MM.1S (cell line): ENCODE results near the gene KCTD15.

ENCODE experiments used
- DNase-seq: peaks from one replicate; pipeline ENCODE4 v3.0.0-alpha.2; 2015
- H2AFZ ChIP-seq: fragments of 300-600 bp; sonication (generic); 2 replicates; pipeline ENCODE4 v1.6.0; 2016; ENCODE audit warnings: antibody characterized with exemption, low read length
- H3F3A ChIP-seq: fragments of 300-600 bp; sonication (generic); 2 replicates; pipeline ENCODE4 v1.6.1; 2016; ENCODE audit warnings: mild to moderate bottlenecking, antibody characterized with exemption, low read length, moderate library complexity, mixed read lengths; ENCODE audit not compliant: insufficient read depth
- H3K27ac ChIP-seq: fragments of 300-600 bp; sonication (generic); 2 replicates; pipeline ENCODE4 v1.5.1; 2016; ENCODE audit warnings: mild to moderate bottlenecking, low read length
- H3K27me3 ChIP-seq: fragments of 300-600 bp; sonication (generic); replicated peaks from 2 replicates; pipeline ENCODE4 v1.6.0; 2016; ENCODE audit warnings: low read length; ENCODE audit not compliant: insufficient read depth
- H3K36me3 ChIP-seq: fragments of 300-600 bp; sonication (generic); replicated peaks from 2 replicates; pipeline ENCODE4 v1.6.1; 2016; ENCODE audit warnings: mild to moderate bottlenecking, low read length, mixed read lengths; ENCODE audit not compliant: insufficient read depth
- H3K4me1 ChIP-seq: fragments of 300-600 bp; sonication (generic); 2 replicates; pipeline ENCODE4 v1.6.1; 2016; ENCODE audit warnings: low read length, mixed read lengths
- H3K4me2 ChIP-seq: fragments of 300-600 bp; sonication (generic); 2 replicates; pipeline ENCODE4 v1.6.0; 2016; ENCODE audit warnings: low read depth, low read length
- H3K4me3 ChIP-seq: fragments of 300-600 bp; sonication (generic); 2 replicates; pipeline ENCODE4 v1.5.1; 2016; ENCODE audit warnings: low read length, mixed read lengths
- H3K79me2 ChIP-seq: fragments of 300-600 bp; sonication (generic); 2 replicates; pipeline ENCODE4 v1.6.1; 2016; ENCODE audit warnings: mixed run types, low read length, mixed read lengths
- H3K9ac ChIP-seq: fragments of 300-600 bp; sonication (generic); 2 replicates; pipeline ENCODE4 v1.6.1; 2016; ENCODE audit warnings: low read length, mixed read lengths
- H3K9me2 ChIP-seq: fragments of 300-600 bp; sonication (generic); replicated peaks from 2 replicates; pipeline ENCODE4 v1.6.1; 2016; ENCODE audit warnings: mild to moderate bottlenecking, low read length, mixed read lengths; ENCODE audit not compliant: insufficient read depth
- H3K9me3 ChIP-seq: fragments of 300-600 bp; sonication (generic); replicated peaks from 2 replicates; pipeline ENCODE4 v1.6.1; 2016; ENCODE audit warnings: mild to moderate bottlenecking, low read length, mixed read lengths; ENCODE audit not compliant: insufficient read depth
- H4K20me1 ChIP-seq: fragments of 300-600 bp; sonication (generic); 2 replicates; pipeline ENCODE4 v1.6.1; 2016; ENCODE audit warnings: mild to moderate bottlenecking, low read length, moderate library complexity, mixed read lengths; ENCODE audit not compliant: insufficient read depth
- EZH2 ChIP-seq: fragments of 300-600 bp; sonication (generic); optimal IDR thresholded peaks from 2 replicates; pipeline ENCODE3; 2017; ENCODE audit warnings: low read depth, mild to moderate bottlenecking, antibody characterized with exemption, low read length, mixed read lengths
- EZH2phosphoT487 ChIP-seq: fragments of 300-600 bp; sonication (generic); IDR thresholded peaks from 2 replicates; pipeline ENCODE4 v1.6.1; 2018; ENCODE audit warnings: antibody characterized with exemption, low read length
- TF ChIP-seq, protein P1 (sequence below): fragments of 300-600 bp; sonication (generic); IDR thresholded peaks from 2 replicates; pipeline ENCODE4 v1.5.1; 2016; ENCODE audit warnings: antibody characterized with exemption, low read length, mixed read lengths

Gene KCTD15

DNA sequence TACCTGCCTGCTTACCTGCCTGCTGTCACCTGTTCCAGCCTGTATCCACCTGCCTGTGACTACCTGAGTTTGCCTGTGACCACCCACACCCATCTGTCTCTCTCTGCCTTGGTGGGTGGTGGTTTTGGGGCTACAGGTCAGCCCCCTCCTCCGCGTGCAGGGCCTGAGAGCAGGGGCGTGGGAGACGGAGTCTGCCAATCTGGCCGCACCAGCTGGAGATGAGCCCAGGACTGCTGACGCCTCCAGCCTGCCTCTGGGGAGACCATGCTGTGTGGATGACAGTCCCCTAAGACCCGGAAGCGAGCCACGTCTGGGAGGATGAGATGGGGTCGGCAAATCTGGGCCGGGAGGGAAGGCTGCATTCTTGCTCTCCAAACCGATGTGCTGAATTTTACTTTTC lies 15.9 kb upstream of the KCTD15 start:
- Histone ChIP-seq H3K27ac (no peak overlapping the region), H3K4me1 (no peaks in the 10 kb centered on the region), H3K79me2 (no peaks in the 10 kb centered on the region), H3K27me3 (peaks cover 67% of the 10 kb centered on the region), H3K4me2 (no peak overlapping the region), H2AFZ (no peak overlapping the region), H3K9me2 (no peaks in the 10 kb centered on the region), H3K9me3 (no peaks in the 10 kb centered on the region), H4K20me1 (no peaks in the 10 kb centered on the region), H3K36me3 (no peaks in the 10 kb centered on the region), H3K9ac (no peak overlapping the region), H3F3A (no peaks in the 10 kb centered on the region), H3K4me3 (no peak overlapping the region)
- DNase-seq: no peak
- TF ChIP-seq EZH2 (no peak), EZH2phosphoT487 (no peak)
- TF ChIP-seq, protein P1, sequence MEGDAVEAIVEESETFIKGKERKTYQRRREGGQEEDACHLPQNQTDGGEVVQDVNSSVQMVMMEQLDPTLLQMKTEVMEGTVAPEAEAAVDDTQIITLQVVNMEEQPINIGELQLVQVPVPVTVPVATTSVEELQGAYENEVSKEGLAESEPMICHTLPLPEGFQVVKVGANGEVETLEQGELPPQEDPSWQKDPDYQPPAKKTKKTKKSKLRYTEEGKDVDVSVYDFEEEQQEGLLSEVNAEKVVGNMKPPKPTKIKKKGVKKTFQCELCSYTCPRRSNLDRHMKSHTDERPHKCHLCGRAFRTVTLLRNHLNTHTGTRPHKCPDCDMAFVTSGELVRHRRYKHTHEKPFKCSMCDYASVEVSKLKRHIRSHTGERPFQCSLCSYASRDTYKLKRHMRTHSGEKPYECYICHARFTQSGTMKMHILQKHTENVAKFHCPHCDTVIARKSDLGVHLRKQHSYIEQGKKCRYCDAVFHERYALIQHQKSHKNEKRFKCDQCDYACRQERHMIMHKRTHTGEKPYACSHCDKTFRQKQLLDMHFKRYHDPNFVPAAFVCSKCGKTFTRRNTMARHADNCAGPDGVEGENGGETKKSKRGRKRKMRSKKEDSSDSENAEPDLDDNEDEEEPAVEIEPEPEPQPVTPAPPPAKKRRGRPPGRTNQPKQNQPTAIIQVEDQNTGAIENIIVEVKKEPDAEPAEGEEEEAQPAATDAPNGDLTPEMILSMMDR: no peak

DNA sequence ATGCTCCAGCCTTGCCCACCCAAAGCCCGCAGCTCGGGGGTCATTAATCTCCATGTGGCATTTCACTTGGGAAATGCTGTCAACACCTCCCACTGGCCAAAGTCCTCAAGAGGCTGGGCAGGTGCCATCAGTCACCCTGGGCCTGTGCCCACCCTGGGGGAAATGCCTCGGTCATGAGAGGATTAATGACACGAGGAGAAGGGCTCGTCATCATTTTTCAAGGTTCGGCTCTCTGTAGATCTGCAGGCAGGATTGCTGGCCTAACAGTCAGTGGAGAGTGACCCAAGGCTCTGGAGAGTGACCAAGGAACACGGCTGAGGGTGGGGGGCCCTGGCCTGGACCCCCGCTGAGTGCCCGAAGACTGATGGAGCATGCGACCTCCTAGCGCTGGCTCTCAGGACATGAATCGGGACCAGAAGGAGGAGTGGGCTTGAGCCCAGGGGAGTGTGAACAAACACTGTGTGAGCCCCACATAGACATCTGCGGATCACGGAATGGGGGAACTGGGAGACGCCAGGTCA lies 15.2 kb upstream of the KCTD15 start:
- Histone ChIP-seq H3K9me3 (no peaks in the 10 kb centered on the region), H3K9me2 (no peaks in the 10 kb centered on the region), H3K27me3 (peaks cover 72% of the 10 kb centered on the region), H2AFZ (no peak overlapping the region), H3K36me3 (no peaks in the 10 kb centered on the region), H3K4me3 (no peak overlapping the region), H3K4me1 (no peaks in the 10 kb centered on the region), H3K27ac (no peak overlapping the region), H3K79me2 (no peaks in the 10 kb centered on the region), H3F3A (no peaks in the 10 kb centered on the region), H3K4me2 (no peak overlapping the region), H3K9ac (no peak overlapping the region), H4K20me1 (no peaks in the 10 kb centered on the region)
- DNase-seq: no peak
- TF ChIP-seq EZH2: no peak
- TF ChIP-seq EZH2phosphoT487: no peak
- TF ChIP-seq, protein P1: no peak

DNA sequence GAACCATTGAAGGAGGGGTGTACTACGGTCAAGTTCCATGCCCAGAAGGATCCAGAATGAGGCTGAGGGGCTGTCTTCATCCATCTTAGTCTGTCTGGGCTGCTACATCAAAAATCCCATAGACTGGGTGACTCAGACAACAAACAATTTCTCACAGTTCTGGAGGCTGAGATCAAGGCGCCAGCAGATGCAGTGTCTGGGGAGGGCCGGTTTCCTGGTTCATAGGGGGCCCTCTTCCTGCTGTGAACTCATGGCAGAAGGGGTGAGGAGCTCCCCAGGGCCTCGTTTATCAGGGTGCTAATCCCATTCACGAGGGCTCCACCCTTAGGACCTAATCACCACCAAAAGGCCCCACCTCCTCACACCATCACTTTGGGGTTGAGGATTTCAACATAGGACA lies 14.7 kb upstream of the KCTD15 start:
- Histone ChIP-seq H3F3A (no peaks in the 10 kb centered on the region), H3K36me3 (no peaks in the 10 kb centered on the region), H2AFZ (no peak overlapping the region), H3K4me3 (no peak overlapping the region), H3K4me1 (no peaks in the 10 kb centered on the region), H4K20me1 (no peaks in the 10 kb centered on the region), H3K4me2 (no peak overlapping the region), H3K9me2 (no peaks in the 10 kb centered on the region), H3K9me3 (no peaks in the 10 kb centered on the region), H3K27ac (no peak overlapping the region), H3K27me3 (peaks cover 77% of the 10 kb centered on the region), H3K9ac (no peak overlapping the region), H3K79me2 (no peaks in the 10 kb centered on the region)
- TF ChIP-seq, protein P1: no peak
- TF ChIP-seq EZH2phosphoT487: no peak
- TF ChIP-seq EZH2: no peak
- no peak for DNase-seq
